K562 (cell line): ENCODE data around the gene HCRT. TPM values are rescaled to one million over a fixed set of nuclear protein-coding genes. Genes with fewer than 3 reads are reported as not detected.

ENCODE experiments used
- CXXC5 ChIP-seq: fragments of 250-450 bp; sonication (Bioruptor Pico); IDR thresholded peaks from 2 replicates; pipeline ENCODE4 v1.8.0; 2022; ENCODE audit warnings: inconsistent platforms, mild to moderate bottlenecking, moderate library complexity
- DMBX1 ChIP-seq: fragments of 250-450 bp; sonication (Bioruptor Pico); IDR thresholded peaks from 2 replicates; pipeline ENCODE4 v1.8.0; 2022; ENCODE audit warnings: inconsistent platforms, mild to moderate bottlenecking, moderate library complexity, borderline replicate concordance
- EHMT2 ChIP-seq: fragments of 450-650 bp; IDR thresholded peaks from 2 replicates; pipeline ENCODE4 v1.6.1; 2018; ENCODE audit warnings: antibody characterized with exemption
- FOXK1 ChIP-seq: sonication (generic); formaldehyde crosslinking; IDR thresholded peaks from 2 replicates; pipeline ENCODE4 v1.8.0; 2022; ENCODE audit warnings: missing genetic modification reagents, mild to moderate bottlenecking, borderline replicate concordance
- FOXM1 ChIP-seq, 2 experiments: fragments of 450-650 bp in 1 of 2; sonication (generic) in 1 of 2; formaldehyde crosslinking in 1 of 2; IDR thresholded peaks; 2 replicates each; pipeline versions ENCODE4 v1.6.1 to v1.9.0; 2017 to 2022; ENCODE audit warnings: low read depth in 2 of 2, mild to moderate bottlenecking in 2 of 2, missing genetic modification reagents in 1 of 2, moderate library complexity in 1 of 2
- FOXP1 ChIP-seq: sonication (generic); formaldehyde crosslinking; IDR thresholded peaks from 2 replicates; pipeline ENCODE4 v1.8.0; 2022; ENCODE audit warnings: mild to moderate bottlenecking, missing genetic modification reagents
- HDAC1 ChIP-seq, 2 experiments: fragments of 450-650 bp; IDR thresholded peaks; 2 replicates each; pipeline ENCODE4 v1.6.1; 2016 to 2017; ENCODE audit warnings: inconsistent platforms in 1 of 2, mild to moderate bottlenecking in 1 of 2, moderate library complexity in 1 of 2
- KDM1A ChIP-seq, 2 experiments: fragments of 450-650 bp; IDR thresholded peaks; 2 replicates each; pipeline ENCODE4 v1.6.1; 2016; ENCODE audit warnings: mild to moderate bottlenecking in 2 of 2
- NCOA1 ChIP-seq: fragments of 450-650 bp; IDR thresholded peaks from 2 replicates; pipeline ENCODE4 v1.6.1; 2016; ENCODE audit warnings: low read depth
- PTRF ChIP-seq: fragments of 450-650 bp; IDR thresholded peaks from 2 replicates; pipeline ENCODE4 v1.6.1; 2016; ENCODE audit warnings: mild to moderate bottlenecking, missing genetic modification characterization, missing compliant biosample characterization
- SNIP1 ChIP-seq: fragments of 450-650 bp; IDR thresholded peaks from 2 replicates; pipeline ENCODE4 v1.7.1; 2017; ENCODE audit warnings: low read depth, mild to moderate bottlenecking
- SRF ChIP-seq, 2 experiments: fragments of 250-450, 450-650 bp in 1 of 2; sonication (Bioruptor Pico) in 1 of 2; sonication (generic) in 1 of 2; formaldehyde crosslinking; IDR thresholded peaks; 2 replicates each; pipeline versions ENCODE4 v1.5.0 to v1.5.1; 2020 to 2022; ENCODE audit warnings: mild to moderate bottlenecking in 1 of 2, missing genetic modification reagents in 1 of 2
- YY1 ChIP-seq, 3 experiments: IDR thresholded peaks; 2 replicates each; pipeline ENCODE4 v1.6.1; 2011; ENCODE audit warnings: low read length in 2 of 3, mild to moderate bottlenecking in 2 of 3, moderate library complexity in 2 of 3, borderline replicate concordance in 1 of 3, control low read depth in 1 of 3, low read depth in 1 of 3; ENCODE audit not compliant: insufficient read depth in 3 of 3, insufficient replicate concordance in 2 of 3, control insufficient read depth in 1 of 3, insufficient read length in 1 of 3; ENCODE audit errors: extremely low read depth in 1 of 3
- ZBTB33 ChIP-seq: sonication (generic); formaldehyde crosslinking; IDR thresholded peaks from 2 replicates; pipeline ENCODE4 v1.8.1; 2023; ENCODE audit warnings: mild to moderate bottlenecking, missing genetic modification reagents
- ZBTB40 ChIP-seq, 2 experiments: fragments of 450-650 bp in 1 of 2; sonication (generic) in 1 of 2; formaldehyde crosslinking in 1 of 2; IDR thresholded peaks; 2 replicates each; pipeline versions ENCODE4 v1.7.1 to v1.9.0; 2016 to 2022; ENCODE audit warnings: inconsistent platforms in 1 of 2, mild to moderate bottlenecking in 1 of 2, missing genetic modification reagents in 1 of 2
- ZNF354B ChIP-seq: fragments of 250-450 bp; sonication (Bioruptor Pico); IDR thresholded peaks from 2 replicates; pipeline ENCODE4 v1.4.0; 2020
- polyA plus RNA-seq, 8 experiments: library from polyadenylated mRNA; depleted of rRNA in 4 of 8; stranded (reverse) in 5 of 8; unstranded in 3 of 8; fragments of >200 nt; fragmentation: Nextera tagmentation in 2 of 8; fragmentation: Illumina TruSeq in 1 of 8; extraction: Ambion mirVana in 2 of 8; extraction: Trizol in 1 of 8; gene quantifications; 2 replicates each; pipeline versions ENCODE4 v1.2.1 to v1.2.3, GENCODE V29; 2011 to 2014; ENCODE audit warnings: inconsistent platforms in 1 of 8, missing spikeins in 1 of 8
- total RNA-seq, 7 experiments: library from RNA; depleted of rRNA in 6 of 7; stranded (reverse); fragments of >200 nt in 6 of 7; fragmentation: Illumina TruSeq in 2 of 7; extraction: Trizol in 2 of 7; gene quantifications; 2 replicates each; pipeline versions ENCODE4 v1.2.1 to v1.2.3, GENCODE V29; 2011 to 2021; ENCODE audit warnings: low replicate concordance in 1 of 7

HCRT gene
- total and polyA plus RNA-seq, 9 of the 15 experiments (the other 6 are each of a cell fraction or from before 2014, with no cell fraction given), result not detected

GRCh38 chr17:42179911-42180410 is 5.3 kb downstream of the HCRT start (continued):
- TF ChIP-seq ZBTB40 (IDR thresholded peaks at IDR 0.05) (0 out of 2 replicates have a peak, but pooled peaks have one; percentile 24), ZBTB40 (CRISPR knock-in tag; IDR thresholded peaks at IDR 0.05) (no peak), NCOA1 (0 out of 2 replicates have a peak, but pooled peaks have one; percentile 52), FOXK1 (0 out of 2 replicates have a peak, but pooled peaks have one; percentile 32), ZNF354B (CRISPR knock-in tag) (no peak), ZBTB33 (CRISPR knock-in tag) (peak; percentile 55; the same call in 1 of the 2 replicates), KDM1A (IDR thresholded peaks at IDR 0.05) (peak; percentile 65 to 70), FOXM1 (IDR thresholded peaks at IDR 0.05; ENCODE audit: low read depth) (no peak), FOXM1 (CRISPR knock-in tag; IDR thresholded peaks at IDR 0.05; ENCODE audit: low read depth) (peak; percentile 73; the same call in 1 of the 2 replicates), SNIP1 (no peak), DMBX1 (CRISPR knock-in tag) (peak; percentile 24; the same call in 1 of the 2 replicates), FOXP1 (CRISPR knock-in tag) (peak; percentile 51; the same call in 1 of the 2 replicates), YY1 (IDR thresholded peaks at IDR 0.05; ENCODE audit: borderline replicate concordance in 1 of 3, control insufficient read depth in 1 of 3, extremely low read depth in 1 of 3, insufficient read depth in 3 of 3, insufficient read length in 1 of 3, insufficient replicate concordance in 2 of 3, low read depth in 1 of 3, low read length in 2 of 3) (peak in 1 of 3 experiments; percentile 67), CXXC5 (CRISPR knock-in tag) (0 out of 2 replicates have a peak, but pooled peaks have one; percentile 22), PTRF (tag) (no peak), HDAC1 (IDR thresholded peaks at IDR 0.05) (peak in 1 of 2 experiments; percentile 70; a peak in 2 of 4 replicates), SRF (CRISPR knock-in tag; IDR thresholded peaks at IDR 0.05) (0 out of 4 replicates have a peak, but pooled peaks of 1 of the 2 experiments have one; percentile 31), EHMT2 (peak; percentile 98)
